HUDEP-2 (cell line): ENCODE measurements around the gene MT1HL1.
"Not testable (repeated sequence)": the region's sequence is repeated elsewhere in the genome, so short reads cannot be mapped to it uniquely, and the experiment has no call there.

ENCODE experiments used
- DNase-seq, 76 experiments: peaks; one replicate each; lab custom pipeline; 2025; ENCODE audit not compliant: unreplicated experiment in 76 of 76; lab: John Stamatoyannopoulos, UW

MT1HL1 gene

GRCh38 chr1:237018896-237019295 is 14.7 kb upstream of the MT1HL1 start:
- no peak for DNase-seq

DNA sequence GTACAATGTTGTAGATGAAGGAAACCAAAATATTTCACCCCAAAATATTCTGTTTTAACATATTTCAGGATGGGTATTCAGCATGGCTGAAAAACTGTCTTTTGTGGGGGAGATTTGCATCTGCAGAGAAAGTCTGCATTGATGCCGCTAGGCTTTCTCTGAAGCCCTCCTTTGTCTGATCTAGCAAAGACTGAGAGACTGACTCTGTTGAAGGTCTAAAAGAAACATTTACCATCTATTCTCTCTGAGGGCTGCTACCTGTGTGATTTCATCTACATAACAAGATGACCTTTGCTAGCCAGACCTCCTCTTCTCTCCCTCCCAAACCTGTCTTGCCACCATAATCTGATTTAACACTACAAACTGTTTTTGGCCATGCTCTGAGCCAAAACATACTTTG is 12.4 kb upstream of the MT1HL1 start:
- DNase-seq, result no peak

DNA sequence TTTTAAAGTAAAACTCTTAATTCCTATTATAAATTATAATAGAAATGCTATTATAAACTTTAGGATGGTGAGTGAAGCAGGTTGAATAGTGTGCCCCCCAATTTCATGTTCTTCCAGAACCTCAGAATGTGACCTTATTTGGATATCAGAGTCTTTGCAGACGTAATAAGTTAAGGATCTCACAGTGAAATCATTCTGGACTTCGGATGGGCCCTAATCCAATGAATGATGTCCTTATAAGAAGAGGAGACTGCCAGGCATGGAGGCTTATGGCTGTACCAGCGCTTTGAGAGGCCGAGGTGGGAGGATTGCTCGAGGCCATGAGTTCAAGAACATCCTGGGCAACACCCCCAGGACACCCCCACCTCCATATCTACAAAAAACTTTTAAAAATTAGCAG is 9.4 kb upstream of the MT1HL1 start:
- no peak for DNase-seq

GRCh38 chr1:237012788-237013383 is 8.6 kb upstream of the MT1HL1 start:
- DNase-seq, result peak in 11 of 76 experiments; percentile 6 to 43 (median 23)

DNA sequence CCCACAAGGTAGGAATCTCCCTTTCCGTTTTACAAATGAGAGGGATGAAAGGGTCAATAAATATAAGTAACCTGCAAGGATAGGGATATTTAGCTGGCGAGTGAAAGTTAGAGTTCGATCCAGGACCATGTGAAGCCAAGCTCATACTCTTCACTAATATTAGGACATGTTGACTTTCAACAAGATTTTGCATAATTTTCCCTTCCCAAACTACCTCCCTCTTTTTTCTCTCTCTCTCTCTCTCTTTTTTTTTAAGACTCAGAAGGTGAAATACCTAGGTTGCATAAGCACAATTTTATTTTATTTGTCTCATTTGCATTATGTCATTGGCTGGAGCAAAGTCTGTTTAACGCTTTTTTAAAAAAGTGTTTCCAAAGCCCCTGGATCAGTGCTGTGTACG is 8.1 kb upstream of the MT1HL1 start:
- DNase-seq, result no peak

DNA sequence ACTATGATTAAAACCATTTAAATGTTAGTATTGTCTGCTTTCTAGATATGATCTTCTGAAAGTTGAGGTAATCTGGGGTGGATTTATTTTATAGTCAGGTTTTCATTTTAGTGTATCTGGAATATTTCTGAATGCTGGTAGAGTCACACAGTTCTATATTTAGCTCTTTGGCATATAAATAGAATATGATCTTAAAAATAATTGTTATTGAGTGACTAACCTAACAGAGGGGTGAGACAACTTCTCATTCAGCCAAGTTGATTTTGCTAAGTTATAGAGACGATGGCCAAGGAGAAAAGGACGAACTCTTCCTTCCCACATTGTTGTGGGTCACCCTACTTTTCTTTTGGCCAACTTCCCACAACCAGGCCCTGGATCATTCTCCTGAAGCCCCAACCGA is 7.2 kb upstream of the MT1HL1 start:
- no peak for DNase-seq

DNA sequence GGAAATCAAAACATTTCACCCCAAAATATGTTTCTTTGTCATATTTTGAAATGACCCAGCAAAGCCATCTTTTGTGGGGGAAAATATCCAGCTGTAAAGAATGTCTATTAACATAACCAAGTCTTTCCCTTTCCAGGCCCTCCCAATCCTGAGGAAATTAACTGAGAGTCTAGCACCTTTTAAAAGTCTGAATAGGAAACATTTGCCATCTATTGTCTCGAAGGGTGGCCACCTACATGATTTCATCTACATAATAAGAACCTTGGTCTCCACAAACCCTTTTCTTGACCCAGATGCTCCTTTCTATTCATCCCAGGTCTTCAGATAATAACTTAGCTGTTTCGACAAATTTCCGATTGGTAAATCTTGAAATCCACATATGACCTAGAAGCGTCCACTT is 5.4 kb upstream of the MT1HL1 start:
- no peak for DNase-seq

DNA sequence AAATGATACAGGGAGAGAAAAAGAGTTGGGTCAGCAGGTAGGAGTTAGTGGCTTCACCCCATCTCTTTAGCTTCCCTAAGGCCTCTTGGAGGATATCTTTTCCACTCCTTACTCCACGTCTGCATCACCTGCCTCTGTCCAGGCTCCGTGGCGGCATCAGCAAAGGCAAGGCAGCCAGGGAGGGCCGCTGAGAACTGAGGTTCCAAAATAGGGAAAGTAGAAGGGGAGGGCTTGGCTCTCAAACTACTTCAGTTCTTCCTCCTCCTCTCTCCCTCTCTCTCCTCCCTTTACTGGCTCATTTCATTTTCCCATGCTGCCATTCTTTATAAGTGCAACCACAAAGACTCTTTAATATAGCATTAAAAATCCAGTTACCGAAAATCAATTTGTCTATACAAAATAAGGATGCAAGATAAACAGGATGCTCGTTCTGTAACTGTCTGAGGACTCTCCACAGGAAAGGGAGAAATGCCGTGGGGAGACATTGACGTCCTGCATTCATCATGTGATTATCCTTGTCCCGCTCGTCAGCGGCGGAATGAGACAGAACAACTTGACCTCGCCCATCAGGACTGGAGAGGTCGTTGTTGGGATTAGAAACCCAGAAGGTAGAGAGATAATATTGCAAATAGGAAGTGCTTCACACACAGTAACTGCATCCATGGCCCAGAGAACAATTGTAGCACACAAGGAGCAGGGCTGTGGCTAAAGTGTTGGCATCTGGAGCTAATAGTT is 3.1 kb upstream of the MT1HL1 start:
- DNase-seq, result no peak

- no peak for DNase-seq
These were observed 1.4 kb upstream of the MT1HL1 start for GRCh38 chr1:237005674-237006073.

DNA sequence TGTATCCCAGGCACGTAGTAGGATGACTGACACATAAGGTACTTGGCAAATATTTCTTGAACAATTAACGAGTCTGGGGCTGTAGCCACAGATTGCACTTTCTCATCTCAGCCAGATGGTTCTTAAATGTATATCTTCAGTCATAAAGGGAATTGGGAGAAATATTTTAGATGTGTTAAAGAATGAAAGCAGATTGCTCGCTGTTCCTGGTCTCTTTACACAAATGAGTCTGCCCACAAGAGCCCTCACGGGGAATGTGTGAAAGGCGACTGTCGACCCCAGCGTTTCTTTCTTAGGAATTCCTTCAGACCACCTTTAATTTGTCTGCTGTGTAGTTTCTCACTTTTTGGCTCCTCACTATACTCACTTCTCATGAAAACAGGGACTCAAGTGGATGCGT is 725 bp downstream of the MT1HL1 start:
- no peak for DNase-seq

- DNase-seq, result no peak
These were observed 4.0 kb downstream of the MT1HL1 start for GRCh38 chr1:237000191-237000590.

DNA sequence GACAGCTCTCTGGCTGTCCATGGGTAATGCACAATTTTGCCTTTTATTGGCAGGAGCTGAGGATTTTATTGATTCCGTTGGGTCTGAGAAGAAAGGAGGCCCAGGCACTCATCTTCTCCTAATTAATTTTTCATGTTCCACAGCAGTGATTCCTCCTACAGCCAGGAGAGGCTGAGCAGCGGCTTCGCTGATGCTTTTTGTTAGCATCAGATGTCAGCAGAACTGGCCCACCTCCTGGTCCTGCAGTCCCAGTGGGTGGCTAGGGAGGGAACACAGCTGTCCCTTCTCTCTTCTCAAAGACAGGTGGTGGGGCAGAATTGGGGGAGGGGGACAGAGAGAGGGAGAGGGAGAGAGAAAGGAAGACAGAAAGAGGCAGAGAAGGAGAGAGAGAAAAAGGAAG is 5.7 kb downstream of the MT1HL1 start:
- DNase-seq, result no peak

GRCh38 chr1:236997882-236998281 is 6.4 kb downstream of the MT1HL1 start:
- no peak for DNase-seq

DNA sequence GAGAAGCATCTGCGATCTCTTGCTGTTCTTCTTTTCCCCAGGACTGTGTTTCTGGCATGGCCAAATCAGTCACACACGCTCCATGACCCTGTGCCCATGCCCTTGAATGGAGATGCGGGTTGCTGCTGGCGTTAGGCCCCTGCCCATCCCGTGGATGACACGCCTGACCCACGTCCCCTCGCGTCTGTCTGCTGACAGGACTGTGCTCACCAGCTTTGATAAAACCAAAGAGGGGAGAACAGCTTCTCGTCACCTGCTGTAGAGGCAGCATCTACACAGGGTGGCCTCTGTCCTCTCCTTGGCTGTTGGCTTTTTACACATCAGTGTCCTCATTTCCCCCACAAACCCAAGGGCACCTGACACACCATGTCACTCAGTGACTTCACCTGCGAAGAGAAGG is 6.9 kb downstream of the MT1HL1 start:
- no peak for DNase-seq

- no peak for DNase-seq
These were observed 9.8 kb downstream of the MT1HL1 start for GRCh38 chr1:236994450-236994849.

- DNase-seq, result no peak
These were observed 11.8 kb downstream of the MT1HL1 start for GRCh38 chr1:236992449-236992848.

- DNase-seq, result no peak
These were observed 14.2 kb downstream of the MT1HL1 start for GRCh38 chr1:236990052-236990445.

- DNase-seq, result no peak
These were observed 14.8 kb downstream of the MT1HL1 start for GRCh38 chr1:236989290-236990051.

DNA sequence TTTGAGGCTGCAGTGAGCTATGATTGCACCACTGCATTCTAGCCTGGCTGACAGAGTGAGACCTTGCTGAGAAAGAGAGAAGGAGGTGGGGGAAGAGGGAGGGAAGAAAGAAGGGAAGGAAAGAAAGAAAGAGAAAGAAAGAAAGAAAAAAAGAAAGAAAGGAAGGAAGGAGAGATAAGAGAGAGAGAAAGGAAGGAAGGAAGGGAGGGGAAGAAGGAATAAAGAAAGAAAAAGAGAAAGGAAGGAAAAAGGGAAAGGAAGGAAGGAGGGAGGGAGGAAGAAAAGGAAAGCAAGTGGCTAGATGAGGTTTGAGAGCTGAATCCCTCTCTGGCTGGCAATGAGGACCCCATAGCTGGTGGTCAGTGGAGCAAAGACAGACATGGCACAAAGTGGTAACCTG is 20.4 kb downstream of the MT1HL1 start:
- no peak for DNase-seq

DNA sequence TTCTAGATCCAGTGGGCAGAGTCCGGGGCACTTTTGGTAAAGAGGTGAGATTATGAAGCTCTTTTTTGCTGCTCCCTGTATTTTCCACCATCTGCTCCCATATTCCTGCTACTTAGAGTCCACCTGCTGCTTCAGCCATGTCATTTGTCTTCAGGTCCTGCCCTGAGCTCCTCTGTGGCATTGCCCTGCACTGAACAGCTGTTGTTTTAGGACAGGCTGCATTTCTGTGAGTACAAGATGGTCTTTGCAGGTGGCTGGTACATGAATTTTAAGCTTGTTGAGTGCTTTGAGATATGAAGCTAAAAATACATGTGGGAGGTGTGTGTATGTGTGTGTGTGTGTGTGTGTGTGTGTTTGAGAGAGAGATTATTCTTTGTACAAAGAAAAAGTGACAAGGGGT is 21.9 kb downstream of the MT1HL1 start:
- no peak for DNase-seq

GRCh38 chr1:236981431-236981830 is 22.8 kb downstream of the MT1HL1 start:
- DNase-seq, result not testable (repeated sequence)

- no peak for DNase-seq
These were observed 23.6 kb downstream of the MT1HL1 start for GRCh38 chr1:236980673-236981072.
